Inflammatory macrophage (primary cell): Measurements from ENCODE around the gene RPL28.

Source experiments
- DNase-seq, 2 donors: peaks; one replicate each; pipeline ENCODE4 v3.0.0-alpha.2; 2020 to 2022

The RPL28 gene

GRCh38 chr19:55451965-55452748 lies 66.4 kb downstream of the RPL28 start:
- no peak for DNase-seq
